RKO (cell line): Measurements from ENCODE around the gene GNB1L.
A peak's percentile ranks its signal among the peaks of the same experiment; 100 is the strongest.

Experiments
- DNase-seq: peaks from one replicate; pipeline ENCODE4 v3.0.0-alpha.2; 2016; ENCODE audit warnings: low spot score

The GNB1L gene

GRCh38 chr22:19808873-19809478, 45.7 kb downstream of the GNB1L start:
- no peak for DNase-seq

GRCh38 chr22:19807914-19808872, 46.5 kb downstream of the GNB1L start:
- no peak for DNase-seq

DNA sequence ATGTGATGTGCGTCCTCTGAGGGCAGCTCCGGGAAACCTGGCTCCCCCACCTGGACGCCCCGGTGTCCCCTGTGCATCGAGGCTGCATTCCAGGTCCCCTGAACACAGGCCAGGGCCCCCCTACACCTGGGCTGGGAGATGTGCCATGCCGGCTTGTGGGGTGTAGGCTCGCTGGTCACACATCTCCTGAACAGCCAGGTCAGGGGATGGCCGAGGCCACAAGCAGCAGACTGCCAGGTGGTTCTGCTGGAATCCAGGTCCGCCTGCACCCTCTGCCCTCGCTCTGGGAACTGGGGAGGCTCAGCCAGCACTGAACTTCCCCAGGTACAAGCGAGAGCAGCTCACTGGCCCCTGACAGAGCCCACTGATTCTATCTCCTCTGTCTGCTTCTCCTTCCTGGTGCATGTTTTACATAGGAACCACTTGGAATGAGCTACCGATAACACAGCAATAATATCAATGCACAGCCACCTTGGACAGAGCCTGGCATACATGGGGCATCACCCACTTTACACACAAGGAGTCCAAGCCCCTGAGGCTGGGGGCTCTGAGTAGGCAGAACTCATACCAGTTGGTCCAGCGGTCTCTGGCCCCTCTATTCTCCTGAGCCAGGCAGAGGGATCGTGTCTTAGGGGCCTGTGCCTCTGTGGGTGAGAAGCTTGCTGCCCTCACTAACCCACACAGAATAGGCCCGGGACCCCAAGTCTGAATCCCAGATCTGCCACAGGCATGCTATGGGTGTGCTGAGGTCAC, 47.3 kb downstream of the GNB1L start:
- DNase-seq, result no peak

DNA sequence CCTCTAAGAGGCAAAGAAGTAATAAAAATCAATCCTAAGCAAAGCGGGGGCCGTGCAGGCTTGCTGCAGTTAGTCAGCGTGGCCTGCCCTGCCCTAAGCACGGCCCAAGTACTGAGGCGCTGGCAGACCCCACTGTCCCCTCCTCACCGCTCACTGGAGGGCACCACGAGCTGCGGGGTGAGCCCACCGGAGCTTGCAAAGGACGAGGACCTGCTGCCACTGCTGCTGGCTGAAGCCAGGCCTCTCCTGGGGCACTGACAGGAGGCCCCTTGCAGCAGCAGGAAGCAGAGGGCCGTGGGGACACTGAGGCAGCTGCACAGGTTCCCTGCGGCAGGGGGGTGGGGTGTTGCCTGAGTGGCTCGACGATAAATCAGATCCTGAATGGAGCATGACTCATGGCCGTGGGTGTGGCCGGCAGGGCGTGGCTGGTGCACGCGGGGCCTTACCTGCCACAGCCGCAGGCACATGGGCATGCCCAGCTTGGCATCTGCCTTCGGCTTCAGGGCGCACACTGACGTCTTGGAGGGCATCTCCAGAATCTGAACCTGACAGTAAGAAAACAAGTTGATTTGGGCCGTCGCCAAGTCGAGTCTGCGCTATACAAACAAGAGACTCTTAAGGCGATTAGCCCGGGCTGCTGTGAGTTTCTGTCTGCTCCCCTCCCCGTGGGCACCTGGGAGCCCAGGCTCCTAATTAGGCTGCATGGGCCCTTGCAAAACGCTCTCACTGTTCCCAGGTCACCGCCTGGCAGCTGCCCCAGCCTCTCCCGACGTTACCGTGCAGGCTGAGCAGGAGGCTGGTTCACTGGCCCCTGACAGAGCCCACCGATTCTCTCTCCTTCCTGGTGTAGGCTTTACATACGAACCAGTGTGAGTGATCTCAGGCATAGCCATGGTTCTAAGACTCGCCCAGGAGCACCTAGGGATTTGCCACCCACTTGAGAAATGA, 48.2 kb downstream of the GNB1L start:
- DNase-seq, result no peak

DNA sequence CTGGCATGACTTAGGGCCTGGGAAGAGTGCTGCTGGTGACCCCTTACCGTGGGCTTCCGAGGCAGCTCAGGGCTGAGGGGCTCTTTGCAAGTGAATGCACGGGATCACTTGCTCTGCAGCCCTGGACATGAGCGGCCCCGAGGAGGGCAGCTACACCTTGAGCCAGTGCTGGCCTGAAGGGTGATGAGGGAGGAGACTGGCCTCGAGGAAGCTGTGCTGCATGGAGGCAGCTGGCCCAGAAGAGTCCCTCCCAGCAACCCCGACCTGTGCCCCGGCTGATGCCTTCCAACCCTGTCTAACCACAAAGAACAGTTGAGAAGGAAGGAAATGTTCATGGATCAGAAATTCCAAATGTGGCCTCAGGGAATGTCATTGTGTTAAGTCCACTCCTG, 48.9 kb downstream of the GNB1L start:
- DNase-seq, result no peak

DNA sequence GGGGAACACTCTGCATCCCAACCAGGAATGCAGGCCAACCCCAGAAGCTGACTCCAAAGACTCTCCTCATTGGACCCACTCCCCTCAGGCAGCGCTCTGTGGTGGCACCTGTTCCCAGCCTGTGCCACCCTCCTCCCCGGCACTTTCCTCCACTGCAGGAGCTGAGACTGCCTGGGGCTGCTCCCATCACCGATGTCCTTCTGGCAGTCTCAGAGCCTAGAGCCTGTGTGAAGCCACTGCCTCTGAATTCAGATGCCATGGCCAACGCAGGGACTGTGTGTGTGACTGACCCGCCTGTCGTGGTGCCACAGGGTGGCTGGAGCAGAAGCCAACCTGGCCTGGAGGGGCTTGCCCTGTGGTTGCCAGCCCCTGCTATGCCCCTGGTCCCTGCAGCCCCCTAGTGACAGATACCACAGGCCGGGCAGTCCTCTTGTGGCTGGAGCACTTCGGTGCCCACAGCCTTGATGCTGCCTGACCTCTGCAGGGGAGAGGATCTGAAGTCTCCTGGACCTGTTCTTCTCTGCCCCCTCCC, 50.9 kb downstream of the GNB1L start:
- no peak for DNase-seq

GRCh38 chr22:19802894-19803735, 51.6 kb downstream of the GNB1L start:
- DNase-seq, result no peak

DNA sequence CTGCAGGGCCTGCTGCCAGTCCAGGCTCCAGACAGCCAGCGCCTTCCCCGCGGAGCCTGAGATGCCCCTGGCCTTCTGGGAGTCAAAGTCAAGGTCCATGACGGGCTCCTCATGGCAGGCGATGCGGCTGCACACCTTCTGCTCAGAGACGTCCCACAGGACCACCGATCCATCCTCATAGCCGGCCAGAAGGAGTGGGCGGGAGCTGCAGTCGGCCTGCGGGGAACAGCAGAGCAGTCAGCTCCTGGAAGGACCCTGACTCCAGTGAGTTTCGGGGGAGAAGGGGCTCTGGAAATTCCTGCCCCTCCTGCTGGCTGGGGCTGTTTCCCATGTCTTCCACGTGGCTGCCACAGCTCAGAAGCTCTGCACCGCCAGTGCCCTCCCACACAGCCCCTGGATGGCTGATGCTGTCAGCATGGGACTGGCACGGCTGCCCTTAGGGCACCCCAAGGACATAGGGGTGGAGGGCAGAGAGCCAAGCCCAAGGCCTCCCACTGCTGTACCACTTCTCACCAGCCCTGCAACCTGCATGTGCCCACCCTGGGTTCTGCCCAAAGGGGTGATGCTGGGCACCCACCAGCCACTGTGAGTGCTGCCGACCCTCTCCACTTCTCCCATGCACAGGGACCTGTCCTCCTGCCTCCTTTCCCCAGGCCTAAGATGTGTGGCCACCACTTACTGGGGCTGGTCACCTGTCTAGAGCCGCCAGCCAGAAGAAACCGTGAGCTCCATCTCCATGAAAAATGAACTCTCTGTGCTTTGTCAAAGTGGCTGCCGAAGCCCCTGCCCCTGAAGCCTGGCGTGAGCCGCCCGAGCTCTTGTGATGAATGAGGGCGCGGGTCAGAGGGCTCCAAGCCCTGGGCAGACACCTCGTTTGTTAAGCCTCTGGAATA, 52.4 kb downstream of the GNB1L start:
- DNase-seq, result no peak

DNA sequence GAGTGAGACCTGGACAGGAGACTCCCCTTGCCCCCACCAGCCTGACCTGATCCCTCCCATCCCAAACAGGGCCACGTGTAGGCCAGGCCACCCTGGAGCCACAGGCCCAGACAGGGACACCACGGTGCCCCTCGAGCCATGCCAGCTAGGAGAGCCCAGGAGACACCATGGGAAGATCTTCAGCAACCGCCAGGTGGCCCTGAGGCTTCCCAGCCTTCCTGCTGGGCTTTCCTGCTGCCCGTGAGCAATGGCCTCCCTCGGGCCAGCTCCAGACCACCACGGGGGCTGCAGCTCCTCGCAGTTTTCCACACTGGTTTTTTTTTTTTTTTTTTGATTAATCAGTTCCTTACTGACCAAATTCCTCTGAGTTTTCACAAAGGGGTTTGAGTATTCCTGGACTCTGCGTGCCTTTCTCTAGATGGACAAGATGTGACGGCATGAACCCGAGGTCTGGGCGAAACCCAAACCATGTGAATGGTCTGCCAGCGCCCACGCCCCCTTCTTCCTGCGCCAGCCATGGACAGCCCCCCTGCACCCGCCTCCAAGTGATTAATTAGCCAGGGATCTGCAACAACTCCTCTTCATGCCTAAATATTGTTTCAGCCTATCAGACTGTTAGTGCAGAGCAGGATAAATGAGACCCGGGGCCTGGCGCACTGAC, 53.2 kb downstream of the GNB1L start:
- DNase-seq, result no peak

DNA sequence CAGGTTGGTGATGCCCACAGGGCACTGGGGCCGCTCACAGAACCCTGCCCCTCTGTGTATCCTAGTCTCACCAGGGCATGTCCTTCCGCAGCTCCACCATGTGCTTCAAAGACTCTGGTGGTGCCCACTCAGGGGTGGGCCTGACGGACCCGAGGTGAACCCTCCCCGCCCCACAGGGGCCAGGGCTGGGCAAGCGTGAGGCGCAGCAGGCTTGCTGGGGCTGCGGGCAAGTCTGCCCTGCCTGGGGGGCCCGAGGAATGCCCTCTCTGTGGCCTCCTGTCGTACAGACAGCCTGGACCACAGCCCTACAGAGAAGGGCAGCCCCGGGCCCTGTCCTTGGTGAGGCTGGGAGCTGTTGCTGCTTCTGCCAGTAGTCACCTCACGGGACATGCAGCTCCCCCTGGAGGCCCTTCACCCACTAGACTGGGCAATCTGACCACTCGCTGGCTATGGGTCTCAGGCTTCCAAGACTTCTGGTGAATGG, 53.9 kb downstream of the GNB1L start:
- peak; percentile 16 for DNase-seq

- no peak for DNase-seq
These were observed 54.4 kb downstream of the GNB1L start for GRCh38 chr22:19800306-19800705.

DNA sequence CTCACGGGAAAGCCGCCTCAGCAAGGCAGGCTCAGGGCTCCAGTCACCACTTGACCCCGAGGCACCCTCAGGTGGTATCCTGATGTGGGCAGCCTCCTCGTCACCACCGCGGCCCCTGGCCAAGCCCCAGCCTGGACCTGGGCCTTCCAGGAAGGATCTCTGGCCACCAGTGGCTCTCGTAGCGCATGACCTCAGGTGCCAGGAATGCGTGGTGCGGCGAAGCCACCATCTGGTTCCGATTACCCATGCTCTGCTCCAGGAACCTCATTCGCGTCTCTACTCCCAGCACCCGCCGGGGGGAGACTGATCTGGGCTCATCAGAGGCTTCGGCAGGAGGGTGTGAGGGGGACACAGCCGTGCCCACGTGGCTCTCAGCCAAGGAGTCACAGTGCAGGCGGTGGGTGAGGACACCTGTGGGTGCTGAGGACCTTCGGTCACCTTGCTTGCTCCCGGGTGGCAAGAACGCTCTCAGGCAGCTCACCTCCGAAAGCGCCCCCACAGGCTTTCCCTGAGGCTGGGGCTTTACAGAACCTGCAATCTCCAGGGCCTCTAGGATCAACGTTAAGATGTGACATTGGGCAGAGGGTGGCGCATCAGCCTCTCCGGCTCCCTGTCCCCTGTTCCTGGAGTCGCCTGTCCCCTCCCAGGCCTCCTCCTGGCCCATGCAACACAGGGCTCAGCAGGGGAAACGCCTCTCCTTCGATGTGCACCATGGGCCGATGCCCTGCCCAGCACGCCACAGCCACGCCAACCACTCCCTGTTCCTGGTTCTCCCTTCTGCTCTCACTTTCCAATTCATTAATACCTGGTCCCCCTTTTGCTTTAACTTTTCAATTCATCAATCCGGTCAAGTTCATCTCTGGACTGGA, 55.1 kb downstream of the GNB1L start:
- DNase-seq, result no peak

GRCh38 chr22:19798891-19799293, 55.8 kb downstream of the GNB1L start:
- no peak for DNase-seq

DNA sequence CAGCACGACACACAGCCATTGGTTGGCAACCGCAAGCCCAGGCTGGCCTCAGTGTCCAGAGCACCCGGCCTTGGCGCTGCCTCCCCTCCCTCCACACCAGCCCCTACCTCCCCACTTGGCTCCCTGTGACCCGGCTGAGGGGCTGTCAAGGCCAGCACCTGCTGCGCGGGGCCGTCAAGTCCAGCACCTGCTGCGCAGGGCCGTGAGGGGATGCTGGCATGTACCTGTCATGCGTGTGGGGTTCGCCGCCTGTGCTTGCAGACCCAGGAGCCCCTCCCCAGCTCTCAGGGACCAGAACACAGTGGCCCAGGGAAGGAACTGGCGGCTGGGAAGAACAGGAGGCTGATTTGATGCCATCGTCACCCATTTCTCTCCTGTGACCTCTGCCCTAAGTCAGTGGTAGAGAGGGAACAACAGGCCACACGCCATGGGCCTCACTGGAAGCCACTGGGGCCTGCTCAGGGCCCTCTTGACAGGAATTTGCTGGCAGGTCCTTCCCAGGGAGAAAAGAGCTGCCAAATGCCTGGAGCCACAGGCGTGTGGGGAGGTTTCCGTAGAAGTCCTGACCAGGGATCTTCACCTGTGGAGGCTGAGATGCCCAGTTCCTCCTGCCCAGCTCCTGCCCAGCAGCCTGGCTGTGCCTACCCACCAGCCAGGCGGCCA, 56.5 kb downstream of the GNB1L start:
- no peak for DNase-seq

- DNase-seq, result no peak
These were observed 57.3 kb downstream of the GNB1L start for GRCh38 chr22:19797086-19798002.

DNA sequence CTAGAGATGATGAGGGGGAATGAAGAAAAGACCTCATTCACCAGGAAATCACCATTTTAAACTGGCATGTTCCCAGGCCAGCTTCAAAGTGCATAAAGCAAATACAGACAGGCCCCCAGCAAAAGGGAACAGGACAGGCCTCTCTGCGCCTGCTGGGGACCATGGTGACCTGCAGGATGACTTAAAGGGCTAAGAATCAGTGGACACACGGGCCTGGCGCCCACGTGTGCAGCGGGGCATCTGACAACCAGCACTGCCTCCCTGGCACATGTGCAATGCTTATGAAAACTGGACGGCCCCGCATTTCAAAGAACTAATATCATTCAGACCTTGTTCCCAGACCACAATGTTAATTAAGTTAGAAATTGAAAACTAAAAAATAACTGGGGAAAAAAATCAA, 58.5 kb downstream of the GNB1L start:
- no peak for DNase-seq
